ENCODE results near the gene SRSF2. TPM values are rescaled to one million over a fixed set of nuclear protein-coding genes. Genes with fewer than 3 reads are reported as not detected.

SRSF2 gene
- total and polyA plus RNA-seq, 9 of the 15 experiments (the other 6 are each of a cell fraction or from before 2014, with no cell fraction given): 161 to 583 (median 393) TPM

GRCh38 chr17:76715496-76715830 is 21.7 kb downstream of the SRSF2 start:
- Histone ChIP-seq H3K9me3 (replicated peaks; ENCODE audit: control insufficient read depth, insufficient read depth, low read depth, low read length) (no peaks in the 10 kb centered on the region), H3K36me3 (ENCODE audit: control insufficient read depth, insufficient read depth, low read length) (peaks cover 73% of the 10 kb centered on the region), H3K27me3 (ENCODE audit: control insufficient read depth in 2 of 2, insufficient read depth in 2 of 2, low read length in 2 of 2) (no peaks in the 10 kb centered on the region), H3K27ac (ENCODE audit: extremely low read depth, low read depth, low read length) (no peak overlapping the region; the same call in 2 of the 3 replicates), H2AFZ (ENCODE audit: low read depth, low read length) (no peak overlapping the region), H3K9me1 (ENCODE audit: control insufficient read depth, insufficient read depth, low read length) (peaks cover 2% of the 10 kb centered on the region), H3K4me2 (ENCODE audit: insufficient read depth, low read length) (no peak overlapping the region), H3K79me2 (ENCODE audit: control insufficient read depth, insufficient read depth, low read length) (peaks cover 12% of the 10 kb centered on the region; the same call in 2 of the 3 replicates), H3K4me3 (no peak overlapping the region), H3K9ac (ENCODE audit: insufficient read depth in 1 of 2, low read depth in 2 of 2, low read length in 2 of 2) (peak overlapping the region in 1 of 2 experiments; percentile 15; a peak in 1 of 4 replicates), H4K20me1 (replicated peaks; ENCODE audit: control insufficient read depth, insufficient read depth, low read length) (peaks cover 4% of the 10 kb centered on the region; the same call in 1 of the 2 replicates), H3K4me1 (replicated peaks in 1 of 2; ENCODE audit: control insufficient read depth in 2 of 2, insufficient read depth in 2 of 2, low read length in 2 of 2) (peaks cover 21 to 35% of the 10 kb centered on the region in 2 experiments)
- ATAC-seq (no peak), FAIRE-seq (no peak), DNase-seq (ENCODE audit: extremely low read depth in 1 of 4, low spot score in 3 of 4) (no peak)
- intact Hi-C loops (cut with micrococcal nuclease): loop anchor here (1.0 kb wide), 1 partner anchor 32 kb away; no protein-coding TSS in a partner anchor
- POLR2A ChIA-PET: interaction anchor here (5.1 to 5.2 kb wide), 2 partner anchors 10 to 19 kb away, joined by 35 to 75 read pairs; partner anchors contain the start of genes JMJD6, METTL23, MFSD11 and SRSF2
- in situ Hi-C loops (cut with MboI): no loop called here
- TF ChIP-seq CREB3 (tag; conservative IDR thresholded peaks at IDR 0.05; ENCODE audit: low read depth): no peak
- TF ChIP-seq MAX (CRISPR knock-in tag; IDR thresholded peaks at IDR 0.05): 0 out of 2 replicates have a peak, but pooled peaks have one; percentile 5
- CTCF ChIA-PET (ENCODE audit: low intra/inter-chr PET ratio): interaction anchor here (0.6 to 2.2 kb wide), 3 partner anchors 158 to 412 kb away, joined by 3 to 12 read pairs (median 7); no protein-coding TSS in a partner anchor
- no TSS peak for BruUV-seq (replicated peaks)
- 95% methylated on average over 2 of the region's 2 CpGs for WGBS (ENCODE audit: insufficient coverage, low coverage, missing lambda C conversion rate)

Measured in K562 (cell line).